ENCODE data around the gene PCSK6.

GRCh38 chr15:101394654-101395053, 94.9 kb downstream of the PCSK6 start:
- TF ChIP-seq CTCF (conservative IDR thresholded peaks at IDR 0.05; ENCODE audit: low read length) (no peak), EZH2phosphoT487 (IDR thresholded peaks at IDR 0.05; ENCODE audit: borderline replicate concordance, low read depth, low read length) (no peak)
